Naive B cell (primary cell): ENCODE data around the gene PLEKHA6. TPM values are rescaled to one million over a fixed set of nuclear protein-coding genes. Genes with fewer than 3 reads are reported as not detected.

ENCODE experiments used
- ATAC-seq, 2 donors: fragments of 150-1000 bp; cut with Tn5 transposase; 2 replicates each; pipeline ENCODE4 v1.10.0; 2021; ENCODE audit warnings: low read depth in 2 of 2, mild to moderate bottlenecking in 2 of 2, moderate library complexity in 2 of 2
- DNase-seq: peaks from one replicate; pipeline ENCODE4 v3.0.0; 2022
- H3K27ac Mint-ChIP-seq, 6 donors: one replicate each; pipeline ENCODE4 v1.8.0; 2020 to 2022; ENCODE audit warnings: mild to moderate bottlenecking in 6 of 6, mixed read lengths in 6 of 6, moderate library complexity in 5 of 6, inconsistent platforms in 2 of 6
- H3K27me3 Mint-ChIP-seq, 3 donors: one replicate each; pipeline ENCODE4 v1.8.0; 2021 to 2022; ENCODE audit warnings: mixed read lengths in 3 of 3, mild to moderate bottlenecking in 1 of 3
- H3K36me3 Mint-ChIP-seq, 2 donors: one replicate each; pipeline ENCODE4 v1.8.0; 2020 to 2022; ENCODE audit warnings: mixed read lengths in 2 of 2, inconsistent platforms in 1 of 2, mild to moderate bottlenecking in 1 of 2
- H3K4me1 Mint-ChIP-seq, 3 donors: one replicate each; pipeline ENCODE4 v1.8.0; 2020 to 2022; ENCODE audit warnings: mixed read lengths in 3 of 3, inconsistent platforms in 1 of 3, mild to moderate bottlenecking in 1 of 3, moderate library complexity in 1 of 3
- H3K4me3 Mint-ChIP-seq, 8 donors: one replicate each; pipeline ENCODE4 v1.8.0; 2020 to 2022; ENCODE audit warnings: mild to moderate bottlenecking in 8 of 8, mixed read lengths in 8 of 8, moderate library complexity in 8 of 8, inconsistent platforms in 2 of 8
- H3K9me3 Mint-ChIP-seq, 7 donors: one replicate each; pipeline ENCODE4 v1.8.0; 2020 to 2022; ENCODE audit warnings: mixed read lengths in 7 of 7, mild to moderate bottlenecking in 5 of 7, inconsistent platforms in 2 of 7, moderate library complexity in 1 of 7
- polyA plus RNA-seq, 6 donors: library from polyadenylated mRNA; unstranded; fragments of 300-500 nt; fragmentation: Illumina TruSeq; gene quantifications; one replicate each; pipeline ENCODE4 v1.2.3, GENCODE V29; 2021; ENCODE audit warnings: low read depth in 6 of 6

PLEKHA6 gene
- polyA plus RNA-seq, 6 donors from 2014 or later = 0.09 TPM; not detected in 5

DNA sequence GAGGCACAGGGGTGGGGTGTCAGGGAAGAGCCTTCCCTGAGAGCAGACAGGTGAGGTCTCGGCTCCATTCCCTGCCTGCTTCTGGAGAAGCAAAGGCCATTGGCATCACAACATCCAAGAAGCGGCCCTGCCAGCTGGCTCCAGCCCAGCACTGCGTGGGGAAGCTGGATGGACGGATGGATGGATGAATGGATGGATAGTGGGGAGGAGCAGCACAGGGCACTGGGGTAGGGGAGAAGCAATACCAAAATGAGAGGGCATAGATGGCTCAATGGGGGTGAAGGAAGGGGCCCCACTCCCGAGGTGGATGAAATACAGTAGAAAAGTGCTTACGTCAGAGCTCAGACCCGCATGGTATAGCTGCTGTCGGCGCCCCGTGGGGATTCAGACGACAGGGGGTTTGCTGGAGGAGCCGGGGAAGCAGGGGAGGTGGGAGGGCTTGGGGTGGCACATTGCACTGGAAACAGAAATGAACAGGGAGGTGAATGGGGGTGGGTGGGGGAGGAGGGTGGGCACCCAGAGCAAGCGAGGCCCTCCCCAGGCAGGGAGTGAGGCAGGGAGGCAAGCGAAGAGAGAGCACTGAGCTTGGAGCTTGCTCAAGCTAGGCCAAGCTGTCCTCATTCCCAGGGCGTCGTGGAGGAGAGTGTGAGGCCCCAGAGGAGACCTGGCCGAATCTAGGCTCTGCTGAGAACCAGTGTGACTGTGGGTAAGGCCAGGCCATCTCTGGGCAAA, 136.4 kb downstream of the PLEKHA6 start:
- Mint-ChIP-seq H3K27ac (no peak overlapping the region), H3K4me1 (no peaks in the 10 kb centered on the region), H3K9me3 (no peaks in the 10 kb centered on the region), H3K27me3 (peaks cover 3 to 20% (median 10%) of the 10 kb centered on the region in 3 donors), H3K36me3 (no peaks in the 10 kb centered on the region), H3K4me3 (peak overlapping the region in 1 of 8 donors; percentile 77)
- ATAC-seq (no peak), DNase-seq (no peak)

DNA sequence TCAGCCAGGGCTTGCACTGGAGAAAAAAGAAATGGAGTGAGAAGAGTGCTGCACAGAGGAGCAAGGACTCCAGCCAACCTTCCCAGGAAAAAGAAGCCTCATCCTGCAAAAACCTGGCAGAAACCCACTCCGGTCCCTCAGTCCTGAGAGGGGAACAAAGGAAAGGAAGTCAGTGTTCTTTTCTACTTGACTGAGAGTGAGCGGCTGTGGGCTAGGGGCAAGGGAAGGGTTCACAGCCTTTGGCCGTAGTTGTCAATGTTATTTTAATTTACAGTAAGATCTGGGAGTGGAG, 137.0 kb downstream of the PLEKHA6 start:
- no peaks in the 10 kb centered on the region for H3K36me3 Mint-ChIP-seq
- no peak overlapping the region for H3K4me3 Mint-ChIP-seq
- H3K27ac Mint-ChIP-seq = no peak overlapping the region
- H3K27me3 Mint-ChIP-seq = peaks cover 5 to 26% (median 10%) of the 10 kb centered on the region in 3 donors
- DNase-seq (no peak), ATAC-seq (no peak)
- no peaks in the 10 kb centered on the region for H3K9me3 Mint-ChIP-seq
- no peaks in the 10 kb centered on the region for H3K4me1 Mint-ChIP-seq

DNA sequence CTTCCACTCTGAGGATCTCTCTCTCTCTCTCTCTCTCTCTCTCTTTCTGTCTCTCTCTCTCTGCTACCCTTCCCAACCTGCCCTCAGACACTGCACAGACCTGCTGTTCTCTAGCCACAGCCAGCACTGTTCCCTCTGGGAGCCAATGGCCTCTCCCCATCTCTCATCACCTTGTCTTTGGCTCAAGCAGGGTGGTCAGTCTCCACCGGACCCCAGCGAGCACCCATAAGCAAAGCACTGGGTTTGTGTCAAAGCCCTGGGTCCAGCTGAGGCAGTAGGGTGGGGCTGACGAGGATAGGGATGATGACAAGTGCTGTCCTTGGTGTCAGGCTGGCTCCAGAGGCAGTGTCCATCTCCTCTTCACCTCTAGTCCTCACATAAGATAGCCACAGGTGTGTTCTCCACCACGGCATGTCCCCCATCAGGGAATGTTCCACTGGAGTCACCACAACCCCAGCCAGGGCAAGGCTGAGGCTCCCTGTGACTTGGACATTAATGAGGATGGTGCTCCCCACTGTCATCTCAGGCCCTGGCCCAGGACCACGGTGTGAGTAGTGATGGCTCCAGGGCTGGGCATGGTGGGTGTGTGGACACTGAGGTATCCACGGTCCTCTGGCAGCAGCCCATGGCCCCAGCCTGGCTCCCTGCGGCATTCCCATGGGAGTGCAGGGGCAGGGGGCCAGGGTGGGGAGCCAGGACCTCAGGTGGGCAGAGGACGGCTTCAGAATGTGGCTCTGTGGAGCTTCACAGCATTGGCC, 137.5 kb downstream of the PLEKHA6 start:
- Mint-ChIP-seq H3K27ac (peak overlapping the region in 1 of 6 donors; percentile 60), H3K36me3 (no peaks in the 10 kb centered on the region), H3K4me1 (no peaks in the 10 kb centered on the region), H3K27me3 (peaks cover 5 to 29% (median 10%) of the 10 kb centered on the region in 3 donors), H3K4me3 (peak overlapping the region in 1 of 8 donors; percentile 42), H3K9me3 (no peaks in the 10 kb centered on the region)
- DNase-seq = no peak
- ATAC-seq = no peak

DNA sequence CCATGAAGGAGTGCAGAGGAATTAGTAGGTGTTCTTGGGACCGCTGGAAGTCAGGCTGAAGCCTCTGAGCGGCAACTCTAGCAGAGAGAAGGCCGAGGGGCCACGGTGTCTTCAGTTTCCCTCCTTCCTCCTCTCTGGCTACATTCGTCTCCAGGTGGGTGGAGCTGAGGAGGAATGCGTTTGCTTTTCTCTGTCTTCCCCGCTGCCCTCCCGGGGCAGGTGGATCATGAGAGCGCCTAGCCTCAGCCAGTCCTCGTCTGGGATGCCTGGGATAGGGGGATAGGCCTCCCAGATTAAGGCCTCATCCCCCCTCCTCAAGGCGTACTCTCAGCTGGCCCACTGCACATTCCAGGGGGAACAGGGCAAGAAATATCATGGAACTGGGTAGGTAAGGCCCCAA, 138.5 kb downstream of the PLEKHA6 start:
- H3K4me3 Mint-ChIP-seq = no peak overlapping the region
- DNase-seq = no peak
- no peak for ATAC-seq
- H3K36me3 Mint-ChIP-seq = no peaks in the 10 kb centered on the region
- peaks cover 5 to 29% (median 10%) of the 10 kb centered on the region in 3 donors for H3K27me3 Mint-ChIP-seq
- no peaks in the 10 kb centered on the region for H3K9me3 Mint-ChIP-seq
- H3K27ac Mint-ChIP-seq = no peak overlapping the region
- H3K4me1 Mint-ChIP-seq = no peaks in the 10 kb centered on the region

DNA sequence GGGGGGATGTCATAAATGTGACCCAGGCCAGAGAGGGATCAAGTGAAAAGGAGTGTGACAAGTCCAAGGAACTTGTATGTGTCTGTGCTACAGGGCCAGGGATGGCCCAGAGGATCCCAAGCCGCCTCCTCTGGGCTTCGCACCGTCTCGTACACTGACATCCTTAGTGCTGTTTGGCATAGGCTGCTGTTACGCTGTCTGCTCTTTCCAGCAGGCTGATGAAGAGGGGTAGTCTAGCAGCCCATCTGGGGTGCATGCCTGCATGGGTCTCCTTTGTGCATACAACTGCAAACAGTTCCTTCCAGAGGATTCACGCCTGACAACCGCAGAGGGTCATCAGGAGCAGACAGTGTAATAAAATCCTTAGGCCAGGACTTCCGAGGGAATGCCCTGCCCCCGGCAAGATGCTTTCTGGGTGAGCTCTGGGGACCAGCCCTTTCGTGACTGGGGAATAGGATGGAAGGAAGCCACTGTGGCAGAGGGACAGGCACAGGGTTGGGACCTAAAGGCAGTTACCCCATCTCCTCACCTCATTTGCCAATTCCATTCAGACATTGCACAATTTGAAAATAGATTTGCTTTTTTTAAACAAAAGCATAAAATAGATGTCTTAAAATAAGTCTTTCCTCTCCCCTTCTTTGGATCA, 139.6 kb downstream of the PLEKHA6 start:
- DNase-seq = no peak
- H3K27ac Mint-ChIP-seq = no peak overlapping the region
- H3K4me1 Mint-ChIP-seq = no peaks in the 10 kb centered on the region
- H3K27me3 Mint-ChIP-seq = peaks cover 10 to 29% (median 10%) of the 10 kb centered on the region in 3 donors
- no peaks in the 10 kb centered on the region for H3K36me3 Mint-ChIP-seq
- ATAC-seq = no peak
- H3K9me3 Mint-ChIP-seq = no peaks in the 10 kb centered on the region
- peak overlapping the region in 2 of 8 donors; percentile 25 to 56 for H3K4me3 Mint-ChIP-seq

DNA sequence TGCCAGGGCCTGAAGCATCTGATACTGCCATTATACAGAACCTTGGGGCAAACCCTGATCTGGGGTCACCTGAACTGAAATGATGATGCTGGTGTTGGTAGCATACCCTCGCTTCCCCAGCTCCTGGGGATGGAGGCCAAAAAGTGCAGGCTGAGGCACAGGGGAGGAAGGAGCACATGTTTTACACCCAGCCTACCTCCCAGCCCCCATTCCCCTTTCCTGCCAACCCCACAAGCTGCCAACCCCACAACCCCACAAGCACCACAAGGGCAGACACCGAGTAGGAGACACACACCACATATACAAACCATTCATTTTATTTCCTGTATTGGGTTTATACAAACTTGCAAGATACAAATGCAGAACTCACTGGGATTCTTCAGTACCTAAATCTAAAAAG, 141.2 kb downstream of the PLEKHA6 start:
- no peak for ATAC-seq
- Mint-ChIP-seq H3K36me3 (no peaks in the 10 kb centered on the region), H3K4me1 (peaks cover 7 to 8% (median 8%) of the 10 kb centered on the region in 3 donors), H3K27ac (no peak overlapping the region), H3K9me3 (peaks cover 0 to 2% (median 0%) of the 10 kb centered on the region in 7 donors), H3K4me3 (no peak overlapping the region), H3K27me3 (peaks cover 10 to 29% (median 11%) of the 10 kb centered on the region in 3 donors)
- DNase-seq = no peak

DNA sequence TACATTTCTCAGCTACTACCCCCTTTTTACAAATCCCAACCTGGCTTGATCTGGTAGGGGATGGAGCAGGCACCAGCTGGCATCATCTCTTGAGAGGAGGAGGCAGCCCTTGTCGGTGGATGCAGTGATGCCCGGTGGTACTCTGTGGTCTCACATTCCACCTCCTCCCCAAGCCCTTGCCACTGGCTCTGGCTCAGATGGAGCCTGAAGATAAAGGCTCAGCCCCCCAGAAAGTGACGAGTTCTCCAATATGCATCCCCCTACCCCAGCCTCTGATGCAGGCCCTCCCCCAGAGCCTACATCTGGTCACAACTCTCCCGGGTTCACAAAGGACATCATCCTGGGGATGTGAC, 142.1 kb downstream of the PLEKHA6 start:
- H3K27ac Mint-ChIP-seq = no peak overlapping the region
- H3K4me1 Mint-ChIP-seq = peaks cover 7 to 11% (median 8%) of the 10 kb centered on the region in 3 donors
- ATAC-seq = no peak
- no peaks in the 10 kb centered on the region for H3K36me3 Mint-ChIP-seq
- peaks cover 0 to 2% (median 0%) of the 10 kb centered on the region in 7 donors for H3K9me3 Mint-ChIP-seq
- no peak overlapping the region for H3K4me3 Mint-ChIP-seq
- peaks cover 10 to 23% (median 11%) of the 10 kb centered on the region in 3 donors for H3K27me3 Mint-ChIP-seq
- DNase-seq = no peak

DNA sequence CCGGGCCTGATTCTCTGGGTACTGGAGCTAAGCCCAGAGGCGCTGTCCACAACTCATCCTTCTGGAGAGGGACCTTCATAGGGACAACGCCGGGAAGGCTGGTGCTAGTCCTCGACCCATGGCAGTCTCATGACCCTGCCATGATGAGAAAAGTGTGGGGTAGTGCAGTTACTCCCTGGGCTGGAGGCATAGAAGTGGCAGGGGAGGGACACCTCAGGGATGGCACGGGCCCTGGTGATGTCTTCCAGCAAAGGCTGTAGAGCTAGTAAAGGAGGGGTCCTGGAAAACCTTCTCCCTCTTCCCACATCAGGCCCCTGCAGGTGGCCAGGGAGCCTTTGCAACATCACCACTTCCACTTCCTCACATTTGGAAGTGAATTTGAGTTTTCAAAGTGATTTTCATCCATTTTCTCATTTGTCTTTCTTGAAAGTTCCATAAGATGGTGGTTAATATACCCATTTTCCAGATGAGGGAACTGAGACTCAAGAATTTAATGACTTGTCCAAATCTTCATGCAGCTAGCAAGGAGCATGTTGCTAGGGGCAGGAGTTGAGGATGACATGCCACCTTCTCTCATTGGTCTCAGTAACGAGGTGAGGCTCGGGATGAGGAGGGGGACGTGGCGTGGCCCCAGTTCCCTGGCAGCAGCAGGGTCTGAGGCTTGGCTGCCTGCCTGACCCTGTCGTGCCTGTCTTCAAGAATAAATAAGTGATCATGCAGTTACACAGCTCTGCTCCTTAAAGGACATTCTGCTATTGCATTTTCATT, 142.7 kb downstream of the PLEKHA6 start:
- ATAC-seq = no peak
- H3K4me3 Mint-ChIP-seq = no peak overlapping the region

DNA sequence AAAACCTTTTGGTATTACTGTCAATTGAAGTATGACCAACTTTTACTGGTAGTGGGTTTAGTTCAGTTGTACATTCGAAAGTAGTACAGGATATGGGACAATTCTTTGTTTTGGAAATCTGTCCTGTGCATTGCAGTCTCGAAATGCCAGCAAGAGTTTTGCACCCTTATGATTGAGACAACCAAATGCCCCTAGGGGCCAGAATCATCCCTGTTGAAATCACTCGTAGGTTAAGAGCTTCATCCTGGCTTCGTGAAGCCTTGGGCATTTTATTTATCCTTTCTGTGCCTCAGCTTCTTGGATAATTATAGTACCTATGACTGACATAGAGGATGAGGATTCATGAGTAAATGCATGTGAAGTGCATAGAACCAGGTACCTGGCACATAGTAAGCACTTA, 143.5 kb downstream of the PLEKHA6 start:
- peaks cover 0 to 2% (median 0%) of the 10 kb centered on the region in 7 donors for H3K9me3 Mint-ChIP-seq
- H3K4me3 Mint-ChIP-seq = no peak overlapping the region
- DNase-seq (no peak), ATAC-seq (no peak)
- H3K27ac Mint-ChIP-seq = no peak overlapping the region
- H3K27me3 Mint-ChIP-seq = peaks cover 10 to 13% (median 11%) of the 10 kb centered on the region in 3 donors
- no peaks in the 10 kb centered on the region for H3K36me3 Mint-ChIP-seq
- H3K4me1 Mint-ChIP-seq = peaks cover 7 to 11% (median 8%) of the 10 kb centered on the region in 3 donors

More for the DNA sequence above, 142.7 kb downstream of the PLEKHA6 start:
- Mint-ChIP-seq H3K4me1 (peaks cover 7 to 11% (median 8%) of the 10 kb centered on the region in 3 donors), H3K9me3 (peaks cover 0 to 2% (median 0%) of the 10 kb centered on the region in 7 donors), H3K27ac (no peak overlapping the region), H3K36me3 (no peaks in the 10 kb centered on the region), H3K27me3 (peaks cover 10 to 18% (median 11%) of the 10 kb centered on the region in 3 donors)
- DNase-seq = no peak

DNA sequence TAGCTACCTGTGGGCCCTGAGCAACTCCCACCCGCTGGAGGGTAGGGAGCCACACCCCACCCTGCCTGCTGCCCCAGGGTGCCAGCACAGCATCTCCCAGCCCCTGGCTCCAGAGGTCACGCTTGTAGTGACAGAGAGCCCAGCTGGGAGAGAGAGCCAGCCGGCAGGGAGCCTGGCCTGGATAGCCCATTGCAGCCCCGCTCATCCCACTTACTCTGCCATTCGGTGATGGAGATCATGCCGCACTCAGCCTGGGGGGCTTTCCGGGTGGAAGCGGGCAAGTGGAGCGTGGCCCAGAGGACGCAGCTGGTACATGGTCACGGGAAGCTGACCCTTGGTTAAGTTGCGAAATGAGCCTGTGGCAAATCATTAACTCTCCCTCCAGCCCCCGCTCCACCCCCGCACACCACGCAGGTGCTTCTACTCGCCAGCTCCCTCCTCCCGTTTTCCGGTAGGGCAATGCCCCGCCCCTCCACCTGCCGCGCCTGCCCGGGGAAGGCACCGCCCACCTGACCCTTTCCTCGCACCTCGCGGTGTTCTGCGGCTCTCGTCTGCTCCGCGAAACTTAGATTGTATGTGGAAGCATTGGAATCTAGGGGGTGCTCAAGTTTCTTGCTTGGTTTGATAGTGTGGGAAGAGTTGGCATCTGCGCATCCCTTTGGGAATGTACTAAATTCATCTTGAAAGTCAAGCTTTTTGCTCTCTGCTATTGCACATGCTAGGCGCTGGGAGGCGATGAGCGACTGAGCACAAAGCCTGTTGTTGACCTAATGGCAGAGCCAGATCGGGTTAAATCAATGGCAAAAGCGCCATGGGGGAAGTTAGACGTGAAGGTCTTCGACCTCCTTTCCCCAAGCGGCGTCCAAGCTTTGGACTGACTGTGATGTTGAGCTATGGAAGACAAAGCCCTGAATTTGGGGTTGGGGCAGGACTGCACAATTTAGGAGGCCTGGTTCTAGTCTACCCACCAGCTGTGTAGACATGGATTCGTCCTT, 145.8 kb downstream of the PLEKHA6 start, which contains the start of gene GOLT1A:
GOLT1A (minus strand) TSS at position 321 of the 995 bp plus-strand sequence; CDS start at position 239, 82 bp downstream.
- DNase-seq = peak; percentile 41
- H3K36me3 Mint-ChIP-seq = no peaks in the 10 kb centered on the region
- H3K4me3 Mint-ChIP-seq = peak within 1 kb of the TSS in 7 of 8 donors; percentile 49 to 87 (median 72)
- peak; percentile 81 to 82 for ATAC-seq
- H3K27ac Mint-ChIP-seq = peak within 1 kb of the TSS in 2 of 6 donors; percentile 16 to 72
- peaks cover 0 to 13% (median 8%) of the 10 kb centered on the region in 3 donors for H3K27me3 Mint-ChIP-seq
- peaks cover 0 to 2% (median 0%) of the 10 kb centered on the region in 7 donors for H3K9me3 Mint-ChIP-seq
- peaks cover 7 to 11% (median 8%) of the 10 kb centered on the region in 3 donors for H3K4me1 Mint-ChIP-seq

DNA sequence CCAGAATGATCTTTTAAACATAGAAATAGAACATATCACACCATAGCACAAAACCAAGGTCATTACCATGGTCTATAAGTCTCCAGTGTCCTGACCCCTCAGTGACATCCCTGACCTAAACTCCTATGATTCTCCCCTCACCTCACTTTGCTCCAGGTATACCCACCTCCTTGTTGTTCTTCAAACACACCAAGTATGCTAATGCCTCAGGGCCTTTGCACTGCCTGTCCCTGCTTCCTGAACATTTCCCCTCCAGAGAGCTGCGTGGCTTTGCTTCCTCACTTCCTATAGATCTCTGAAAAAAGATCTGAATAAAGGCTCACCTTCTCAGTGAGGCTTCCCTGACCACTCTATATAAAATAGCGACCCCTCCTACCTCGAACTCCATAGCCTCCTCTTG, 147.0 kb downstream of the PLEKHA6 start:
- no peak overlapping the region for H3K4me3 Mint-ChIP-seq
- no peak for ATAC-seq
- no peak for DNase-seq
- H3K4me1 Mint-ChIP-seq = peaks cover 7 to 11% (median 8%) of the 10 kb centered on the region in 3 donors
- H3K9me3 Mint-ChIP-seq = peaks cover 0 to 2% (median 0%) of the 10 kb centered on the region in 7 donors
- H3K27ac Mint-ChIP-seq = no peak overlapping the region
- H3K36me3 Mint-ChIP-seq = no peaks in the 10 kb centered on the region
- H3K27me3 Mint-ChIP-seq = peaks cover 2 to 10% (median 4%) of the 10 kb centered on the region in 3 donors

DNA sequence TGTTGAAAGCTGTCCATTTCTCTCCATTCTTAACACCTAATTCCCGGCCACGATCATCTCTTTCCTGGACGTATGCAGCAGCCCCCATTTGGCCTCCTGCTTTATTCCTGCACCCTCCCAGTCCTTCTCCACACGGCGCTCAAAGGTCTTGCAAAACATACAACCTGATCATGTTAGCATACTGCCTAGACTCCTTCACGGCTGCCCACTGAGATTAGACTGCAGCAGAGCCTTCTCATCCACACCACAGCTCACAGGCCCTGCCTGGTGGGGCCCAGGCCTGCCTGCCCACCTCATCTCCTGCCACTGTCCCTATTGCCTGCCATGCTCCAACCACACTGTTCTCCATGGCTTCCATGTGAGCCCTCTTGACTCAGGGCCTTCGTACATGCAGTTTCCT, 148.7 kb downstream of the PLEKHA6 start:
- DNase-seq (no peak), ATAC-seq (no peak)
- peaks cover 0 to 2% (median 0%) of the 10 kb centered on the region in 7 donors for H3K9me3 Mint-ChIP-seq
- H3K4me1 Mint-ChIP-seq = peaks cover 7 to 15% (median 8%) of the 10 kb centered on the region in 3 donors
- H3K36me3 Mint-ChIP-seq = no peaks in the 10 kb centered on the region
- H3K27me3 Mint-ChIP-seq = peaks cover 16 to 21% (median 16%) of the 10 kb centered on the region in 3 donors
- H3K4me3 Mint-ChIP-seq = no peak overlapping the region
- no peak overlapping the region for H3K27ac Mint-ChIP-seq
